ENCODE results near the gene CAPRIN2.

The CAPRIN2 gene

DNA sequence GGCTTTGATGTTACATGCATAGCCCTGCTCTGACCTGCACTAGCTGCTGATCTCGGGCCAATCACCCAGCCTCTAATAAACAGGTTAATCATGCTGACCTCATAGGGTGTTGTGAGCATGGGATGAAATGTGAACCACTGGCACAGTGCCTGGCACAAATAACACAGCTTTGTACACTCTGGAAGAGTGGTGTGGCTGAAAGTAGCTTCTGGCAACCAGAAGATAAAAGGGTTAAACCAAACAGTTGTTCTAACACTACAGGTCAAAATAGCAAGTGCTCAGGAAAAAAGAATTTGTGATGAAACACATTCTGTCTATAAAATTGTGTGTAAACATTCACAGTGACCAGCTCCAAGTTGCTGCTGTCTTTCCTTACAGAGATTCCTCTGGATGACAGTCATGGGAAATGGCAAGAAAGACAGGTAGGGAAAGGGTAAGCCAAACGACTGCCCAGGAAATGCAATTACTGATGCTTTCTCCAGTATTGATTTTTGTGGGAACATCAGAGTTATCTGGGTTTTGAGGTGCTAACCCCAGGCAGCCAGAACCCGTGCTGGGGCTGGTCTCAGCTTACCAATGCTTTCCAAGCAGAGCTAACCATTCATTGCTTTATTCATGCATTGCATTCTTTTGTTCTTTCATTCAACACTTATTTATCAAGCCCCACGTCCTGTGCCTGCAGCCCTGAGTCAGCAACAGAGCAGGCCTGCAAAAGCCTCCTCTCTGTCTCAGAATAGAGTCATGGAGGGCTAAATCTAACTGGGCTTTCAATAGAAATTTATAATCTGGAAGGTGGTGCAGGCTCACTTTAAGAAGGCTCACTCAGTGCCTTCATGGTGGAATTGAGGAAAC is 38.1 kb upstream of the CAPRIN2 start:
- Histone ChIP-seq H3K9me3 (ENCODE audit: control insufficient read depth in 5 of 5, low read length in 5 of 5) (no peaks in the 10 kb centered on the region), H3K4me1 (ENCODE audit: control insufficient read depth in 5 of 5, insufficient read depth in 5 of 5, low read length in 5 of 5) (peaks cover 0 to 23% (median 21%) of the 10 kb centered on the region in 5 donors), H3K36me3 (ENCODE audit: control insufficient read depth in 5 of 5, insufficient read depth in 5 of 5, low read length in 5 of 5) (no peaks in the 10 kb centered on the region), H3K27ac (ENCODE audit: low read depth, low read length) (no peak overlapping the region), H3K4me3 (ENCODE audit: low read depth in 1 of 5, low read length in 5 of 5) (no peak overlapping the region), H3K27me3 (ENCODE audit: control insufficient read depth in 5 of 5, insufficient read depth in 4 of 5, low read length in 5 of 5) (peaks cover 3 to 20% (median 5%) of the 10 kb centered on the region in 5 donors), H3K9ac (ENCODE audit: low read length in 5 of 5) (no peak overlapping the region)

DNA sequence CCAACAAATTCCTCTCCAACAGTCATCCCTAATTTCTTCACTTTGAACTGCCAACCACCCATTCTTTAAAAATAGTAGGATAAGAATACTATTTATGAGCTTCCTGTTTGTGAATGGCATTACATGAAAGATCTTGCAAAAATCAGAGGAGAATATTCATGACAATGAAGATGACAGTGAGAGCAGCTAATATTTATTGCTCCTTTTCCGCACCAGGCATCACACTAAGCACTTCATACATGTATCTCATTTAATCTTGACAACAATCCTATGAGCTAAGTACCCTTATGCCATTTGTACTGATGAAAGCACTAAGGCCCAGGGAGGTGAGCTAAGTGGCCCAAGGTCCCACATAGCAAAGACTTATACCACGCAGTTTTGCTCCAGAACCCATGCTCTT is 37.3 kb upstream of the CAPRIN2 start:
- Histone ChIP-seq H3K4me1 (ENCODE audit: control insufficient read depth in 5 of 5, insufficient read depth in 5 of 5, low read length in 5 of 5) (peaks cover 0 to 21% (median 21%) of the 10 kb centered on the region in 5 donors), H3K4me3 (ENCODE audit: low read depth in 1 of 5, low read length in 5 of 5) (no peak overlapping the region), H3K9ac (ENCODE audit: low read length in 5 of 5) (no peak overlapping the region), H3K27ac (ENCODE audit: low read depth, low read length) (no peak overlapping the region), H3K36me3 (ENCODE audit: control insufficient read depth in 5 of 5, insufficient read depth in 5 of 5, low read length in 5 of 5) (no peaks in the 10 kb centered on the region), H3K9me3 (ENCODE audit: control insufficient read depth in 5 of 5, low read length in 5 of 5) (no peaks in the 10 kb centered on the region), H3K27me3 (ENCODE audit: control insufficient read depth in 5 of 5, insufficient read depth in 4 of 5, low read length in 5 of 5) (peaks cover 3 to 16% (median 4%) of the 10 kb centered on the region in 5 donors)

DNA sequence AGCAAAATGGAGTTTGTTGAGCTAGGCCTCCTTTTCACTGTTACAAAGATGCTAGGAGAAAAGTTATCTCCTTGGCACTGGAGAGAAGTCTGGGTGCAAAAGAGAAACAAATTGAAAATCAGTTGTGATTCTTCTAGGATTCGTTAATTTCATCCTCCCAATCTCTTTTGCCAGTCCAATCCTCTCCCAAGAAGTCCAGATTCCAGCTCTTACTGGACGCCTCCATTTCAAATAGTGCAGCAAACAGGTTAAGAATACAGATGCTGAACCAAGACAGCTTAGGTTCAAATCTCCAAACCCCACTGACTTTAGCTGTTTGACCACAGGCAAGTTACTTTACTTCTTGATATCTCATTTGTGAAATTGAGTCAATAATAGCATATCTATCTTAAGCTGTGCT is 34.0 kb upstream of the CAPRIN2 start:
- Histone ChIP-seq H3K4me3 (ENCODE audit: low read depth in 1 of 5, low read length in 5 of 5) (no peak overlapping the region), H3K27ac (ENCODE audit: low read depth, low read length) (no peak overlapping the region), H3K4me1 (ENCODE audit: control insufficient read depth in 5 of 5, insufficient read depth in 5 of 5, low read length in 5 of 5) (peaks cover 0 to 3% (median 0%) of the 10 kb centered on the region in 5 donors), H3K9me3 (ENCODE audit: control insufficient read depth in 5 of 5, low read length in 5 of 5) (peaks cover 0 to 3% (median 0%) of the 10 kb centered on the region in 5 donors), H3K36me3 (ENCODE audit: control insufficient read depth in 5 of 5, insufficient read depth in 5 of 5, low read length in 5 of 5) (no peaks in the 10 kb centered on the region), H3K9ac (ENCODE audit: low read length in 5 of 5) (no peak overlapping the region), H3K27me3 (ENCODE audit: control insufficient read depth in 5 of 5, insufficient read depth in 4 of 5, low read length in 5 of 5) (no peaks in the 10 kb centered on the region)

DNA sequence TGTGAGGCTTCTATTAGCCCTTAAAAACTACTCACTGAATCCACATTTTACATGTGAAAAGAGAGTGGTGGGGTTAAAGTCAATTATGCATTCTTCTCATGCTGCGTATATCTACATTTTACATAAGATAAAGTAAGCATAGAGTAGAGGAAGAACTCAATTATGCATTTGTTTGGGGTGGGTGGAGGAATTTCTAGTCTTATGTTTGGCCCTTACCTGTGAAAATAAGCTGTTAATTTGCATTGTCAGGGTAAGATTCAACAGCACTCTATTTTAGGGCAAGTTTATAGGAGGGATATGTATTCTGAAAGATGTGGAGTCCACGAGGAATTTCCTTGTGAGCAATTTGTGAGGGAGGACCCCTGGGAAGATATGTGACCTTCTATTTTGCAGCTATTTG is 30.9 kb upstream of the CAPRIN2 start:
- H3K4me1 ChIP-seq (ENCODE audit: control insufficient read depth in 5 of 5, insufficient read depth in 5 of 5, low read length in 5 of 5) = no peaks in the 10 kb centered on the region
- peaks cover 0 to 3% (median 0%) of the 10 kb centered on the region in 5 donors for H3K9me3 ChIP-seq (ENCODE audit: control insufficient read depth in 5 of 5, low read length in 5 of 5)
- no peak overlapping the region for H3K4me3 ChIP-seq (ENCODE audit: low read depth in 1 of 5, low read length in 5 of 5)
- H3K9ac ChIP-seq (ENCODE audit: low read length in 5 of 5) = no peak overlapping the region
- no peaks in the 10 kb centered on the region for H3K27me3 ChIP-seq (ENCODE audit: control insufficient read depth in 5 of 5, insufficient read depth in 4 of 5, low read length in 5 of 5)
- no peaks in the 10 kb centered on the region for H3K36me3 ChIP-seq (ENCODE audit: control insufficient read depth in 5 of 5, insufficient read depth in 5 of 5, low read length in 5 of 5)
- H3K27ac ChIP-seq (ENCODE audit: low read depth, low read length) = no peak overlapping the region

DNA sequence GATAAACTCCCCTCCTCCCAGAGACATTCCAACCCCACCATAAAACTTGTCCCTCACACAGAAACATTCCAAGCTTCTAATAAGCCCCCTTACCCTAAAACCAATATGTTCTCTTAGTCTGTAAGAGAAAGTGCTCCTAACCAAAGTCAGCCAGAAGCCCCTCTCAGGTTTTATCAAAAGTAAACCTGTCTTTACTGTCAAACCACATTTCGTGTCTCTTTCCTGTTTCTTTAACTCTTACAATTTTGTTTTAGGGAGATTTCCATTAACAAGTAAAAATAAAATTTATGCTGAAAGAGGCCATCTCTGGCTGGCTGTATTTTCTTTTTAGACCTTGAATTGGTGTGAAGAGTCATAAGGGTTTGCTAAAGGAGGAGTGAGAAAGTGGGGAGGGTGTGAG is 29.8 kb upstream of the CAPRIN2 start:
- no peaks in the 10 kb centered on the region for H3K27me3 ChIP-seq (ENCODE audit: control insufficient read depth in 5 of 5, insufficient read depth in 4 of 5, low read length in 5 of 5)
- H3K4me1 ChIP-seq (ENCODE audit: control insufficient read depth in 5 of 5, insufficient read depth in 5 of 5, low read length in 5 of 5) = no peaks in the 10 kb centered on the region
- no peaks in the 10 kb centered on the region for H3K36me3 ChIP-seq (ENCODE audit: control insufficient read depth in 5 of 5, insufficient read depth in 5 of 5, low read length in 5 of 5)
- no peak overlapping the region for H3K27ac ChIP-seq (ENCODE audit: low read depth, low read length)
- no peak overlapping the region for H3K9ac ChIP-seq (ENCODE audit: low read length in 5 of 5)
- no peak overlapping the region for H3K4me3 ChIP-seq (ENCODE audit: low read depth in 1 of 5, low read length in 5 of 5)
- peaks cover 0 to 3% (median 0%) of the 10 kb centered on the region in 5 donors for H3K9me3 ChIP-seq (ENCODE audit: control insufficient read depth in 5 of 5, low read length in 5 of 5)

DNA sequence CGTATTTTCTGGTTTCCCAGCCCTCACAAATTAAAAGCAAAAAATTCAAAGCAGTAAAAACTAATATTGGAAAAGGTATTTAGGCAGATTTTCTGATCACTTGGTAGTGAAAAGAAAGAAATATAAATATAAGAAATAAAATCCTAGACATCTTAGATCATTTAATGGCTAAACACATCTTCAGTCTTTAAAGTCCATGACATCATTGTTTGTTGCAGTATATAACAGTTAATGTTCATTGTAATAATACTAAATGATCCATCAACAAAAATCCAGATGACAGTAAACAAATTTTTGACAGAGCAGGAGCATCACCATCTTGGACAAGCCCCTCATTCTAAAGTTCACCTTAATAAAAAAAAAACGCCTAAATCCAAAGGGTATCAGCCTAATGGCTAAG is 29.2 kb upstream of the CAPRIN2 start:
- Histone ChIP-seq H3K9me3 (ENCODE audit: control insufficient read depth in 5 of 5, low read length in 5 of 5) (peaks cover 0 to 3% (median 0%) of the 10 kb centered on the region in 5 donors), H3K9ac (ENCODE audit: low read length in 5 of 5) (no peak overlapping the region), H3K36me3 (ENCODE audit: control insufficient read depth in 5 of 5, insufficient read depth in 5 of 5, low read length in 5 of 5) (no peaks in the 10 kb centered on the region), H3K4me3 (ENCODE audit: low read depth in 1 of 5, low read length in 5 of 5) (no peak overlapping the region), H3K27me3 (ENCODE audit: control insufficient read depth in 5 of 5, insufficient read depth in 4 of 5, low read length in 5 of 5) (no peaks in the 10 kb centered on the region), H3K4me1 (ENCODE audit: control insufficient read depth in 5 of 5, insufficient read depth in 5 of 5, low read length in 5 of 5) (no peaks in the 10 kb centered on the region), H3K27ac (ENCODE audit: low read depth, low read length) (no peak overlapping the region)

DNA sequence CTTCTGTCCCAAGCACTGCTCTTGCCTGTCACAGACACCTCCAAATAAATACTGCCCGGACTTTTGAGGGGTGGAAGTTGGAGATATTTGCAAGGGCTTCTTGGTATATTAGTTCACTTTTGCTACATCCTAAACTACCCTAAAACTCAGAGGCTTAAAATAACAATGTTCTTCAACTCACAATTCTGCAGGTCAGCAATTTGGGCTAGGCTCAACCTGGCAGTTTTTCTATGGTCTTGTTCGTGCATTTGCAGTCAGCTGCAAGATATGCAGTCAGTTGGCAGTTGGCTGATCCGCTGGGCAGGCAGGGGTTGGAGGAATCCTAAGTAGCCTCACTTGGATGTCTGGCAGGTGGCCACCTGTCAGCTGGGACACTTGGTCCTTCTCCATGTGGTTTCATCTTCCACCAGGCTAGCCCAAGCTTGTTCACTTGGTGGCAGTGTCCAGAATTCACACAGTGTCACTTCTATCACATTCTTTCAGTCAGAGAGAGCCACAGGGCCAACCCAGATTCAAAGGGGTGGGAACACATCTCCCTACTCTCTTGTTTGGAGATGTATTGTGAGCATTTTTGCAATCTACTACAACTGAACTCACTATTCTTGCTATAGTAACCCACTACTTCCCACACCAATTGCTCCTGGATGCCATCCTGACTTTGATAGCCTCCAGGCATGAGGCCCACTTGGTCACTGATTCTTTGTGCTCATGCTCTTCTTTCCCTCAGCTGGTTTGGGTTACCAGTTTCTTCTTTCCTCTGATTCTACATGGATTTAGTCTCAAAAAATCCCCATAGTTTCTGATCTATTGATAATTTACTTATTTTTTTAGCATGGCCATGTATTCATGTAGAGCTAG is 27.8 kb upstream of the CAPRIN2 start:
- Histone ChIP-seq H3K27ac (ENCODE audit: low read depth, low read length) (no peak overlapping the region), H3K9ac (ENCODE audit: low read length in 5 of 5) (no peak overlapping the region), H3K36me3 (ENCODE audit: control insufficient read depth in 5 of 5, insufficient read depth in 5 of 5, low read length in 5 of 5) (no peaks in the 10 kb centered on the region), H3K4me1 (ENCODE audit: control insufficient read depth in 5 of 5, insufficient read depth in 5 of 5, low read length in 5 of 5) (no peaks in the 10 kb centered on the region), H3K27me3 (ENCODE audit: control insufficient read depth in 5 of 5, insufficient read depth in 4 of 5, low read length in 5 of 5) (no peaks in the 10 kb centered on the region), H3K9me3 (ENCODE audit: control insufficient read depth in 5 of 5, low read length in 5 of 5) (peaks cover 0 to 3% (median 0%) of the 10 kb centered on the region in 5 donors), H3K4me3 (ENCODE audit: low read depth in 1 of 5, low read length in 5 of 5) (no peak overlapping the region)

DNA sequence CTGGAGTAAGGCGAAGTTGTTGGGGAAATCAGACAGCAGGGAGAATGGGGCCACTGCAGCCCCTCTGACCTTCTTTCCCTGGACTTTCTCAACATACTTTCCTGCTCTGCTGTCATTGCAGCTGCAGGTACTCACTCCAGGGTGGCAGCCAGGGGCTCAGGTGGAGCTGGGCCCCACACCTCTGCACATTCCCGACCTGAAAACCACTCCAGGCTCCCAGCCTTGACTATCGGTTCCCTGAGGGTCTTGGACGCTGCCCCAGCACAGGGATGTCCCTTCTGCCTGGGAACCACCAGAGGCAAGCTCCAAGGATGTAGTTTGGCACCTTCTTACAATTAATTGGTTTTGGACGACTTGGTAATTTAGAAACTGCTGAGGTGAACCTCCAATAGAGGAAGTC is 24.8 kb upstream of the CAPRIN2 start:
- Histone ChIP-seq H3K4me3 (ENCODE audit: low read depth in 1 of 5, low read length in 5 of 5) (no peak overlapping the region), H3K9me3 (ENCODE audit: control insufficient read depth in 5 of 5, low read length in 5 of 5) (peaks cover 0 to 3% (median 0%) of the 10 kb centered on the region in 5 donors), H3K36me3 (ENCODE audit: control insufficient read depth in 5 of 5, insufficient read depth in 5 of 5, low read length in 5 of 5) (no peaks in the 10 kb centered on the region), H3K4me1 (ENCODE audit: control insufficient read depth in 5 of 5, insufficient read depth in 5 of 5, low read length in 5 of 5) (no peaks in the 10 kb centered on the region), H3K9ac (ENCODE audit: low read length in 5 of 5) (no peak overlapping the region), H3K27ac (ENCODE audit: low read depth, low read length) (no peak overlapping the region), H3K27me3 (ENCODE audit: control insufficient read depth in 5 of 5, insufficient read depth in 4 of 5, low read length in 5 of 5) (no peaks in the 10 kb centered on the region)

DNA sequence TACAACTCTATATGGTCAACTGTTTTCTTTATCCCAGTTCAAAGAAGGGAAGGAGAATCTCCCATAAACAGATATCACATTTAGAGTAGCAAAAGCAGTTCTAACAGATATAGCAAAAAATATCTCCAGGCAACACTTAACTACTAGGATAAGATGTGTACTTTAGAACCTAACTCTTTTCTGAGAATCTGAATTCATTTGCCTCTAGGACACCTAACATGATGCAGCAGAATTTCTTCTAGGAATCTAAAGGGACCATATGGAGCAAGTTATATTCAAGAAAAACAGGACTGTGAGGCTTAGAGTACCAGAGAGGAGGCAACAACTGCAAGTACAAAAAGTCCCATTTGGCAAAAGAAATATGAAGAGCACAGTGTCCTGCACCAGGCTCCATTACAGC is 24.4 kb upstream of the CAPRIN2 start:
- no peaks in the 10 kb centered on the region for H3K27me3 ChIP-seq (ENCODE audit: control insufficient read depth in 5 of 5, insufficient read depth in 4 of 5, low read length in 5 of 5)
- H3K36me3 ChIP-seq (ENCODE audit: control insufficient read depth in 5 of 5, insufficient read depth in 5 of 5, low read length in 5 of 5) = no peaks in the 10 kb centered on the region
- H3K27ac ChIP-seq (ENCODE audit: low read depth, low read length) = no peak overlapping the region

DNA sequence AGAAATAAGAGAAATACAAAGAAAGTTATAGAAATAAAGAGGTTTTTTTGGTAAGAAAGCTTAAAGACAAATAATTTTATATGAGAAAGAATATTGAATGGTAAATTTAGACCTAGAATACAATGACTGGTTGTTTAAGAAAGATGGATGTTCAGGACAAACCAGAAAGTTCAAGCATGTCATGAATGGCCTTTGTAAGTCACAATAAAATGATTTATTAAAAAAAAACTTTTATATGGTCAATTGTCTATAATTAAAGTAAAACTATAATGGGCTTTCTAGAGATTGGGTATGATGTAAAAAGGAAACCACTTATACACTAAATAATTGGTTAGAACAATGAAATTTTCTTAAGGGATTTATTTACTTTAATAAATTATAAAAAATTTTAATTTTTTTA is 19.8 kb upstream of the CAPRIN2 start:
- H3K9me3 ChIP-seq (ENCODE audit: control insufficient read depth in 5 of 5, low read length in 5 of 5) = peaks cover 0 to 3% (median 0%) of the 10 kb centered on the region in 5 donors
- no peaks in the 10 kb centered on the region for H3K4me1 ChIP-seq (ENCODE audit: control insufficient read depth in 5 of 5, insufficient read depth in 5 of 5, low read length in 5 of 5)
- no peak overlapping the region for H3K27ac ChIP-seq (ENCODE audit: low read depth, low read length)
- no peak overlapping the region for H3K4me3 ChIP-seq (ENCODE audit: low read depth in 1 of 5, low read length in 5 of 5)
- no peak overlapping the region for H3K9ac ChIP-seq (ENCODE audit: low read length in 5 of 5)
- H3K36me3 ChIP-seq (ENCODE audit: control insufficient read depth in 5 of 5, insufficient read depth in 5 of 5, low read length in 5 of 5) = no peaks in the 10 kb centered on the region
- H3K27me3 ChIP-seq (ENCODE audit: control insufficient read depth in 5 of 5, insufficient read depth in 4 of 5, low read length in 5 of 5) = no peaks in the 10 kb centered on the region

More for the DNA sequence above, 24.4 kb upstream of the CAPRIN2 start:
- no peaks in the 10 kb centered on the region for H3K4me1 ChIP-seq (ENCODE audit: control insufficient read depth in 5 of 5, insufficient read depth in 5 of 5, low read length in 5 of 5)
- peaks cover 0 to 3% (median 0%) of the 10 kb centered on the region in 5 donors for H3K9me3 ChIP-seq (ENCODE audit: control insufficient read depth in 5 of 5, low read length in 5 of 5)
- no peak overlapping the region for H3K9ac ChIP-seq (ENCODE audit: low read length in 5 of 5)
- H3K4me3 ChIP-seq (ENCODE audit: low read depth in 1 of 5, low read length in 5 of 5) = no peak overlapping the region
